NCI-H1105 treated with DMSO at 0.1 percent for 48 hours (cell line): ENCODE results near the gene SND1.

Experiments used
- DNase-seq: peaks from one replicate; lab custom pipeline; 2025; lab: John Stamatoyannopoulos, UW

SND1 gene

DNA sequence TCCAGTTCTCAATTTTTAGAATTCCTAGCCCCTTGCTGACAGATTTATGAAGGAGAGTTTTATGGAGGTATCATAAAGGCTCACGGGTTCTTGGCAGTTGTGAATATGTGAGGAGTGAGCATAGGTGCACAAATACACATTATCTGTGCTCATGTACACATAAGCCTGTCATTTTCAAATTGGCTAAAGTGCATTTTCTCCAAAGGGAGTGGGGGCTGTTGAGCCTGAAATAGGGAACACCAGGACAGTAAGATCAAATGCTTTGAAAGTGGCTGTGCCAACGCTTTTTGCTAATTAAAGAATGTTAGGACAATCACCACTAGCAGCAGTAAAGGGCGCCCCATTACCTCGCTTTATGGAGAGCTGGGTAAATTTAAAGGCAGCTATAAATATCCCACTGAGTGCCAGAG, 387.6 kb downstream of the SND1 start:
- no peak for DNase-seq

GRCh38 chr7:128040205-128040604, 388.2 kb downstream of the SND1 start:
- no peak for DNase-seq

DNA sequence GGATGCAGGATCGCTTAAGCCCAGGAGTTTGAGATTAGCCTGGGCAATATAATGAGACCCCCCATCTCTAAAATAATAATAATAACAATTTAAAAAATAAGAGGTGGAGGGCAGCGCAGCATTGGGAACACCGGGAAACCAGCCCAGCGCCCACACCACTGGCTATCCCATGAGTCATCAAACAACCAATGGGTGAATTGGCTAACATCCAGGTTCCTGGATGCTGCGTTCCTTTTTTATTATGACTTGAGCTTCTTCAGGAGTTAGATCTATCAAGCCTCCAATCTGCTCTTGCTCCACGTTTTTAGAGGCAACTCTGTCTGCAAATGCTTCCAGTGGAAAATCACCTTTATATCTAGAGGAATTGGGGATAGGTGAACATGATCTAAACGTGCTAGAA, 389.2 kb downstream of the SND1 start:
- DNase-seq: no peak

DNA sequence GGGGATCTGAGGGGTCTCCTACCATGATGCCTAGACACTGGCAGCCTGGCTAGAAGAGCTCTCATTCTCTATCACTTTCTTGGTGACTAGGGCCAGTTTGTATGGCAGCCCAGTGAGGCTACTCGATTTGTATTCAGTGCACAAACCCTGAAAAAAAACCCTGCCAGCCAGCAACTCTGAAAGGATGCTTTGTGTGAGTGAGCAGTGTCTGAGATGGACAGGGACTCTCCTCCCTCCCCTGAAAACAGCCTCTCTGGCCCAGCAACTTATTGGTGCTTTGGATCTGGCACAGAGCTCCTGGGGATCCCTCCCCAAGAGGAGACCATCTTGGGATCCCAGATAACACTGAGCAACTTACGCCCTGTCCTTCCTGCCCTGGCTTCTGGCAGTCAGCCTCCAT, 390.0 kb downstream of the SND1 start:
- no peak for DNase-seq

GRCh38 chr7:128044064-128044463, 392.1 kb downstream of the SND1 start:
- no peak for DNase-seq

- no peak for DNase-seq
Observed at GRCh38 chr7:128045158-128045557, 393.2 kb downstream of the SND1 start.

DNA sequence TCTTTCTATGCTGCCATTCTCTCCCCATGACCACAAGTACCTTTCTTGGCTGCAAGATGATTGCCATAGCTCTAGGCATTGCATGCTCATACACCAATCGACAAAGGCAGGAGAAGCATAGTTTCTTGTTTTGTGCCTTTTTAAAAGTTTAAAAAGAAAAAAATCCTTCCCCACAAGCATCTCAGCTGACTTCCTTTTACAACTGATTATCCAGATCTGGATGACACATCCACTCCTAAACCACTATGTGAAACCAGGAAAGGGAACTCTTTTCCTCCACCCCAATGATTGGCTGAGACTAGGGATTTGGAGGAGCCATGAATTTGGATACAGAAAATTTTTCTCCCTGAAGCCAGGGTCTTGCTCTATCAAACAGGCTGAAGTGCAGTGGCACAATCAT, 393.8 kb downstream of the SND1 start:
- DNase-seq: no peak

GRCh38 chr7:128052404-128052803, 400.4 kb downstream of the SND1 start:
- no peak for DNase-seq

GRCh38 chr7:128053023-128053422, 401.0 kb downstream of the SND1 start:
- peak; percentile 96 for DNase-seq

DNA sequence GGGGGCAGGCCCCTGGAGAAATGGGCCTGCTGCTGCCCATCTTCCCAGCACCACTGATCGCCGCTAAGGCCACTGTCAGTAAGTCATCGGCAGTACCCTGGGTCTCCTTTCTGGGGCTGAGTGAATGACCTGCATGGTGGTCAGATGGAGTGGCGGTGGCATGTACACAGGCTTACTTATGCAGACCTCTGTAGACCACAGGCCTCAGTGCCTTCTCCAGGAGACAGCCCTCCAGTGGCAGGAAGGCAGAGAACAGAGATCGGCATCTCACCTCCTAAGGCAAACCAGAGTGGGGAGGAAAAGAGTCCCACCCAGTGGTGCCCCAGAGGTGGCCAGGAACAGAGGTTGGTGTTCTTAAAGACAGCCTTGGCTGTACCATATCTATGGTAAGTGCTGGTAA, 402.0 kb downstream of the SND1 start:
- DNase-seq: no peak

GRCh38 chr7:128054511-128054910, 402.5 kb downstream of the SND1 start:
- no peak for DNase-seq

DNA sequence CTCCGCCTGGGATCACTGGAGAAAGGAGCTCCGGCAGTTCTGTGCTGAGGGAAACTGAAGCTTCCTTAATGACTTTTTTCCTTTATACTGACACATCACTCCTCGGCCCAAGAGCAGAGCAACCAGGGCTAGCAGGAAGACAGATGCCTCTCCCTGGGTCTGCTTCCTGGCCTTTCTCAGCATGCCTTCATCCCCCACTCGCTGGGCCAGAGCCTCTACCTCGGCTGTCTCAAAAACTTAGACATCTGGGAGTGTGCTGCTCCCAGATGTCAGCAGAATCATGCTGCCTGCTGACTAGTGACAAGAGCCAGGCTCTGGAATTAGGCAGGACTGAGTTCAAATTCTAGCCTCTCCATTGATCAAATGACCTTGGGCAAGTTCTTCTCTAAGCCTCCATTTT, 403.6 kb downstream of the SND1 start:
- no peak for DNase-seq

- DNase-seq: no peak
Observed at GRCh38 chr7:128056901-128057300, 404.9 kb downstream of the SND1 start.

GRCh38 chr7:128057909-128058308, 405.9 kb downstream of the SND1 start:
- no peak for DNase-seq

DNA sequence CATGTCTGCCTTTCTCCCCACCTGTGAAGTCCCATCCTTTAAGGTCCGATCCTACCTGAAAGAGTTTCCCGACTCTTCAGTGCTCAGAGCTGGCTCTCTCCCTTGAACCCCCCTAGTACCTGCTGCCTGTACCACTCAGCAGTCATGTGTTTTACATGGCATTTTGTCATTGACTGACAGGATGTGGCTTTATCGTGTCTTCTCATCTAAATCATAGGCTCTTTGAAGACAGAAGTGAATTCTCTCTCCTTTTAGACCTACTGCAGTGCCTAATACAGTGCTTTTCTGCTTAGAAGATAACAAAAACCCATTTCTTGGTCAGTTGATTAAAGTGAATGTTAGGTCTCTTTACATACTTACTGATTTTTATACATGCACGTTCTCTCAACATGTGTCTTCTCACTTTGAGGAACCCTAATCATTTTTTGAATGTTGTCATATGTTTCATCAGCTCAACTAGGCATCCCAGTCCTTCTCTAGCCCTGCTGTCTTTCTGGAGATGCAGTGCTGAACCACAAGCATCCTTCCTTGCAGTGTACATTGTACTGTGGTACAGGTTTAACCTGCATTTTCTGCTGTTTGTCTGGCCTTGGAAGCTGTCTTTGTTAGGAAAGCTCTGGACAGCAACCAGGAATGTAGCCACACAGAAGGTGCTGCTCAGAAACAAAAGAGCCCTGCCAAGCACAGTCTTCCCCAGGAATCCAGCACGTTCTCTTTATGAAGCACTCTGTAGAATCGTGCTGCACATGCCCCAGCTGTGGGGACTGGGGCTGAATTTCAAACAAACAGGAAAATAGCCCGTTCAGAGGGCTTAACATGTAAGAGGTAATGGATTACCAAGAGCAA, 407.4 kb downstream of the SND1 start:
- DNase-seq: no peak

GRCh38 chr7:128060018-128060417, 408.0 kb downstream of the SND1 start:
- DNase-seq: no peak

GRCh38 chr7:128063088-128063487, 411.1 kb downstream of the SND1 start:
- no peak for DNase-seq

DNA sequence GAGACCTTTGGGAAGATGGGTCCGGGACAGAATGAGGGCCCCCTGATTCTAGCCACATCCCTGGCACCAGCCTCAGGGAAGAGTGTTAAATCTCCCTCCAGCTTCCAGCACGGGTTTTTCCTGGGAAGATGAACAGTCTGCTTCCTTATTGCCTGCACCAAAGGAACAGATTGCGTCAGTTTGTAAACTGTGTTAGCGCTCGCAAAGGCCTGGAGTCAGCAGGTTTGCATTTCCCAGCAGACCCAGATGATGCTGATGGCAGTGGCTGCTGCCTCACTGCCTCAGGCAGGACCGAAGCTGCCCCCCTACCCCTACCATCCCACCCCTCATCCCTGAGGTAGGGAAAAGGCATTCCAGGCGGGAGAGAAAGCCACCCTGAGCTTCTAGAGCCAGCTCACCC, 413.9 kb downstream of the SND1 start:
- no peak for DNase-seq

DNA sequence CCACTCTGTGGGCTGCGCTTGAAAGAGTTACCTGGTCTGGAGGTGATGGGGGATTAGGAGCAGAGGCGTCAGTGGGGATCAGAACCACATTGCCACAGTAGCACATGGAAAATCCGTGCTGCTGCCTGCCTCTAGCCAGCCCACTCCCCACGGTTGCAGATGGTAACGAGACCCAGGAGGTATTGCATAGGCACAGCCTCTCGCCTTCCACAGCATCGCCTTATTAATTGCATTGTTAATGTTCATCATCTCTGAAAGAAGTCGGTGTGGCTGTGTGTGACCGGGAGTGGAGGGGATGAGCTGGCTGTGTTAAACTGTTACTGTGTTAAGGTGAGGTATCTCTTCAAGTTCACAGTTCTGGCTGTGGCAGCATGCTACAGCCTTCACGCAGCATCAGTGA, 414.4 kb downstream of the SND1 start:
- no peak for DNase-seq

- no peak for DNase-seq
Observed at GRCh38 chr7:128066858-128067257, 414.9 kb downstream of the SND1 start.

GRCh38 chr7:128067983-128068382, 416.0 kb downstream of the SND1 start:
- DNase-seq: no peak

- no peak for DNase-seq
Observed at GRCh38 chr7:128068785-128069184, 416.8 kb downstream of the SND1 start.

DNA sequence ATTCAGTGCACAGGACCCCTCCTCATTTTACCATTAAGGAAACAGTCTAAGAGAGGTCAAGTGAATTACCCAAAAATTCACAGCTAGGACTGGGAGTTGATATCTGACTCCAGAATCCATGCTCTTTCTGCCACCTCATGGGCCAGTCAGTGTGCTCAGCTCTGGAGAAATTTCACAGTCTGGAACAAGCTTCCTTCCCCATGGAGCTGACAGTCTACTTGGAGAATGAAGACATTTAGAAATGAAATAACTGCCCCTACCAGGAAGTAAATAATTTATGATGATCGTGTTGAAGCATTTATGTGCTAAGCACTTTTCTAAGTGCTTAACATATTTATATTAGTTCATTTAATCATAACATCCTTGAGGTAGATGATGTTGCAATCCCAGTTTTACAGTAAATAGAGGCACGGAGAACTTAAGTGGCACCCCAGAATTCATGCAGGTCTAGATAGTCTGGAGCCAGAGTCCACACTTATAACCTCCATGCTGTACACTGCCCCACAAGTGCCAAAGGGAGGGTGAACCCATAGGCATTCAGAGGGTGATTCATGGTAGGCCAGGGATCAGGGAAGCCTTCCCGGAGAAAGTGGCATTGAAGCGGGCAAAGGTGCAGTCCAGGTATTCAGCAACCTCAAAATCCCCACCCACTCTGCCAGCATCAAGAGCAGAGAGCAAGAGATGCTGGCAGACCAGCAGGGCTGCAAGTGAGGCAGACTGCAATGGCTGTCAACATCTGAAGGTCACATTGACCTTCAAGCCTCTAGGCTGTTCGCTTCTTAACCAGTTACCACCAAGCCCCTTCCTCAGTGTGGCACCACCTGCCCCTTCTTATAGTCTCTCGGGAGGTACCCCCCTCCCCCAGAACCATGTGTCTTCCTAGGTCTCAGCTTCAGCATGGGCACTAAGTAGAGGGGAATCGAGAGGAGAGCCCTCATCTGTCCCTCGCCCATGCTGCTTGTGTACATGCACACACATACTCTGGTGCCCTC, 417.7 kb downstream of the SND1 start:
- no peak for DNase-seq
